CD8-positive, alpha-beta memory T cell (primary cell): ENCODE measurements around the gene MCM10. TPM values are rescaled to one million over a fixed set of nuclear protein-coding genes. Genes with fewer than 3 reads are reported as not detected.

Source experiments
- CTCF ChIA-PET: fragments of 350-600 bp; sonication (Branson Sonifier 250); formaldehyde crosslinking; loops from one replicate; lab custom pipeline; 2021; ENCODE audit warnings: antibody characterized with exemption; lab: Charles Lee
- POLR2A ChIA-PET: fragments of 350-600 bp; sonication (Branson Sonifier 250); formaldehyde crosslinking; loops from one replicate; lab custom pipeline; 2021; ENCODE audit warnings: antibody characterized with exemption; lab: Charles Lee
- DNase-seq, 5 donors: peaks; one replicate each; pipeline versions ENCODE4 v3.0.0 to v3.0.0-alpha.2; 2020 to 2022; ENCODE audit warnings: mixed read lengths in 1 of 5
- H3K27ac ChIP-seq: one replicate; pipeline ENCODE4 v1.7.0; 2013; ENCODE audit warnings: low read depth, mild to moderate bottlenecking, low read length, moderate library complexity
- H3K27me3 ChIP-seq: 2 replicates; pipeline ENCODE4 v1.7.0; 2013; ENCODE audit warnings: low read length, mild to moderate bottlenecking; ENCODE audit not compliant: insufficient read depth, poor library complexity, severe bottlenecking
- H3K36me3 ChIP-seq: 2 replicates; pipeline ENCODE4 v1.7.0; 2013; ENCODE audit warnings: mild to moderate bottlenecking, low read length, moderate library complexity; ENCODE audit not compliant: insufficient read depth
- H3K4me1 ChIP-seq: 2 replicates; pipeline ENCODE4 v1.7.0; 2013; ENCODE audit warnings: mild to moderate bottlenecking, low read length, moderate library complexity; ENCODE audit not compliant: insufficient read depth
- H3K4me3 ChIP-seq: 2 replicates; pipeline ENCODE4 v1.7.0; 2013; ENCODE audit warnings: mild to moderate bottlenecking, low read length
- H3K9me3 ChIP-seq: 2 replicates; pipeline ENCODE4 v1.7.0; 2013; ENCODE audit warnings: mild to moderate bottlenecking, low read length
- H3K27ac Mint-ChIP-seq, 8 donors: one replicate each; pipeline ENCODE4 v1.8.0; 2020 to 2021; ENCODE audit warnings: mixed read lengths in 8 of 8, mild to moderate bottlenecking in 6 of 8, inconsistent platforms in 3 of 8, moderate library complexity in 3 of 8
- H3K27me3 Mint-ChIP-seq, 2 donors: one replicate each; pipeline ENCODE4 v1.8.0; 2020 to 2021; ENCODE audit warnings: mixed read lengths in 2 of 2, mild to moderate bottlenecking in 1 of 2, moderate library complexity in 1 of 2
- H3K36me3 Mint-ChIP-seq, 3 donors: one replicate each; pipeline ENCODE4 v1.8.0; 2020 to 2021; ENCODE audit warnings: mixed read lengths in 3 of 3, inconsistent platforms in 1 of 3, mild to moderate bottlenecking in 1 of 3
- H3K4me1 Mint-ChIP-seq, 3 donors: one replicate each; pipeline ENCODE4 v1.8.0; 2020 to 2021; ENCODE audit warnings: mixed read lengths in 3 of 3, inconsistent platforms in 1 of 3, mild to moderate bottlenecking in 1 of 3
- H3K4me3 Mint-ChIP-seq, 7 donors: one replicate each; pipeline ENCODE4 v1.8.0; 2020 to 2021; ENCODE audit warnings: mixed read lengths in 7 of 7, mild to moderate bottlenecking in 6 of 7, moderate library complexity in 4 of 7, inconsistent platforms in 2 of 7
- H3K9me3 Mint-ChIP-seq, 5 donors: one replicate each; pipeline ENCODE4 v1.8.0; 2020 to 2022; ENCODE audit warnings: mixed read lengths in 5 of 5, mild to moderate bottlenecking in 3 of 5, moderate library complexity in 2 of 5, inconsistent platforms in 1 of 5
- polyA plus RNA-seq: library from polyadenylated mRNA; unstranded; fragments of 300-500 nt; fragmentation: Illumina TruSeq; gene quantifications from one replicate; pipeline ENCODE4 v1.2.3, GENCODE V29; 2021
- total RNA-seq, 2 experiments: library from RNA; stranded (reverse); gene quantifications; one replicate each; pipeline ENCODE4 v1.2.3, GENCODE V29; 2021

MCM10 gene
- 10 to 100 TPM; 71.3 to 73.1 TPM for total RNA-seq
- not detected for polyA plus RNA-seq

DNA sequence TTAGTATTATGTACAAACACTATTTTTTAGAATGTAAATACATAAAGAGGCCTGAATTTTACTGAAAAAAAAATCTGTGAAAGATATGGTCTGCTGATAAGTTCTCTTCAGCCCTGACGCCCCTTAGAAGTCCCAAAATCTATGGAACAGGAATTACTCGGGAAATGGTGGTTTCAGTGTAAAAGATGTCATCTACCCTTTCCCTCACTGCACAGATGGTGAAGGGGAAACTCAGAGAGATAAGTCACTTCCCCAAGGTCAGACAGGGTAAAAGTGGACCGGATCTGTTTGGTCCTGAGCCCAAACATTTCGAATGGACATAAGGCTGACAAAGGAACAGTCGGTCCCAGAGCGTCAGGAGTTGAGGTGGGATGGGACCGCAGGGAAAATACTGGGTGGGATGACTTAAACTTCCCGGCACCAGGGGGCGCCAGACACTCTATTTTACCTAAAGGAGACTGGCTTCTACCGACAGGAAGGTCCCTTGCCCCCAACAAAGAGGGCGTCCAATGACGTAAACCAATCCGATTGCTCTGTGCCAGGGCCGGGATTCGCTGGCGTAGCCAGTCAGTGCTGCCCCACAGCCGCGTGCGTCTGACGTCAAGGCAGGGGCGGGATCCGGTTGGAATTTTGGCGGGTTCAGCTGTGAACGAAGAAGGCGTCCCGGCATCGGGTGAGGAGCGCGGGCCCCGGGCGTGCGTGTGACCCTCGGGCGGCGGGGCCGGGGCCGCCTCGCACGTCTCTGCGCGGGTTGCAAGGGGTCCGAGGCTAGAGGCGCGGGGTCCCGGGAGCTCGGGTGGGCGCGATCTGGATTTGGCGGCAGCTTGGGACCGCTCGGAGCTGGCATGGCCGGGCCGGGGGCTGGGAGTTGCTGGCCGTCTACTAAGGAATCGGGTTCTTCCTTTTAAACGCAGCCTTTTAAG lies at the start of gene MCM10:
MCM10 (plus strand) TSS at position 625 of the 923 bp plus-strand sequence. CDS start 2,645 bp downstream, outside the sequence.
- Mint-ChIP-seq H3K36me3 (peaks cover 0 to 1% (median 0%) of the 10 kb centered on the region in 3 donors), H3K9me3 (no peaks in the 10 kb centered on the region), H3K27me3 (peaks cover 1 to 6% of the 10 kb centered on the region in 2 donors), H3K4me1 (peaks cover 14 to 24% (median 20%) of the 10 kb centered on the region in 3 donors), H3K27ac (peak within 1 kb of the TSS; percentile 15 to 93 (median 80)), H3K4me3 (peak within 1 kb of the TSS; percentile 78 to 92 (median 88))
- ChIA-PET CTCF (interaction anchor here (0.6 to 4.7 kb wide), 15 partner anchors 9 to 279 kb away, joined by 3 to 34 read pairs (median 3); partner anchors contain the start of gene OPTN), POLR2A (interaction anchor here (3.0 kb wide), 1 partner anchor 141 kb away, joined by 19 read pairs; no protein-coding TSS in a partner anchor)
- Histone ChIP-seq H3K27ac (peak within 1 kb of the TSS; percentile 33), H3K9me3 (no peaks in the 10 kb centered on the region), H3K4me3 (peak within 1 kb of the TSS; percentile 55), H3K36me3 (no peaks in the 10 kb centered on the region), H3K27me3 (no peaks in the 10 kb centered on the region), H3K4me1 (peaks cover 13% of the 10 kb centered on the region)
- peak; percentile 95 to 98 (median 97) for DNase-seq

DNA sequence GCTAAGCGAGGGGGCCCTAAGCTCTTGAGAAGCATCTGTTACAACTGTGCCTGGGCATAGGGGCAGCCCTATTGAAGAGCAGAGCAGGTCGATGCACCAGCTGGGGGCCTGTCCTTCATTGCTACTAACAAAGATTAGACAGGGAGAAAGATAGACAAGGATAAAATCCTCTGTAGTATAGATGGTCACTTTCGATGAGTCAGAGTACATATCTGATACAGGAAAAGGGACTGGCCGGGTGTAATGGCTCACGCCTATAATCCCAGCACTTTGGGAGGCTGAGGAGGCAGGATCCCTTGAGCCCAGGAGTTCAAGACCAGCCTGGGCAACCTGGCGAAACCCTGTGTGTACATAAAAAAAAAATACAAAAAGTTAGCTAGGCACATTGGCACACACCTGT lies 47.8 kb upstream of the MCM10 start:
- Histone ChIP-seq H3K9me3 (no peaks in the 10 kb centered on the region), H3K4me3 (no peak overlapping the region), H3K27me3 (no peaks in the 10 kb centered on the region), H3K27ac (no peak overlapping the region), H3K4me1 (peaks cover 14% of the 10 kb centered on the region), H3K36me3 (peaks cover 23% of the 10 kb centered on the region)
- ChIA-PET POLR2A (interaction anchor here (1.0 kb wide), 1 partner anchor 235 kb away, joined by 3 read pairs; no protein-coding TSS in a partner anchor), CTCF (interaction anchor here (1.6 to 1.7 kb wide), 2 partner anchors 14 to 16 kb away, joined by 6 to 7 read pairs; partner anchors contain the start of gene OPTN)
- peaks cover 5 to 77% (median 27%) of the 10 kb centered on the region in 3 donors for H3K36me3 Mint-ChIP-seq
- peak overlapping the region in 2 of 8 donors; percentile 37 to 40 for H3K27ac Mint-ChIP-seq
- H3K9me3 Mint-ChIP-seq = no peaks in the 10 kb centered on the region
- H3K4me1 Mint-ChIP-seq = peaks cover 45 to 53% (median 51%) of the 10 kb centered on the region in 3 donors
- no peak overlapping the region for H3K4me3 Mint-ChIP-seq
- DNase-seq = no peak
- no peaks in the 10 kb centered on the region for H3K27me3 Mint-ChIP-seq

DNA sequence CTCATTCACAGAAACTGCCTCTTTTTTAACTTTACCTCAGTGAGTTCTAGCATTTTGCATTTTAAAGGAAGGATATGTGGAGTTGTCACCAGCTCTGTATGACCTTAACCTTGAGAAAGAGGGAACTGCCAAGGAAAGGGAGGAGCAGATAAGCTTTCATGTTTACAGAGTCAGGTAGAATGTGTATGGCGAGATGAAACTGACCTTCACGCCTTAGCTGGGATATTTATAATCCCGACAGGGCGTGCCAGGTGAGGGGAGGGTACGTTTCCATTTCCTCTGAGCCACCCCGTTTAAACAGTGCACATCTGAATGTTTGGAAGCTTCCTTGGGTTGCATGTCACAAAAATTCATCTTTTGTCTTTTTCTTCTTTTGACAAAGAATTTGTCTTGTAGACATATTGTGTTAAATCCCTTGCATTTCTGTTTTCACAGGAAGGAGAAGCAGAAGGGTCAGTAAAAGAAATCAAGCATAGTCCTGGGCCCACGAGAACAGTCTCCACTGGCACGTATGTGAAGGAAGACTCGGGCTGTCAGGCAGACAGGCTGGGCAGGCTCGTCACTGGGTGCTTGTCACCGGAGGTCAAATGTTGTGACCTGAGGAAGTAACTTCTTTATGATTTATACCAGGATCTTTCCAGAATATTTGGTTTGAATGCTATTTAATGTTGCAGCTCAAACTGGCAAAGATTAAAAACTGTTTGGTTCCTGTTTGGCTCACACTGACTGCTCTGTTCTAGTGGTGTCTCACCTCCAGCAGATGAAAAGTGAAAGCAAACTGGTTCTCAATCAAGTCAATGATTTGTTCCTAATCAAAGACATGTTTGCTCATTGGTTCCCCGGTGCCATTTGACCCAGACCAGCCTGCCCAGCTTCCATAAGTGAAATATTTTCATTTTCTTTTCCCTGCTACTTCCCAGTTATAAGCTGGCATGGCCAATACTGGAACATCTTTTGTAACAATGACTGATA lies 45.2 kb upstream of the MCM10 start:
- Mint-ChIP-seq H3K9me3 (no peaks in the 10 kb centered on the region), H3K4me3 (peak overlapping the region; percentile 37 to 87 (median 81)), H3K36me3 (peaks cover 16 to 77% (median 35%) of the 10 kb centered on the region in 3 donors), H3K27me3 (no peaks in the 10 kb centered on the region), H3K4me1 (peaks cover 24 to 46% (median 38%) of the 10 kb centered on the region in 3 donors), H3K27ac (peak overlapping the region; percentile 76 to 98 (median 92))
- ChIA-PET POLR2A (interaction anchor here (1.0 kb wide), 1 partner anchor 16 kb away, joined by 4 read pairs; the partner anchor contains the start of gene OPTN), CTCF (interaction anchor here (1.1 kb wide), 1 partner anchor 8 kb away, joined by 3 read pairs; no protein-coding TSS in a partner anchor)
- peak overlapping the region; percentile 8 for H3K27ac ChIP-seq
- H3K27me3 ChIP-seq = no peaks in the 10 kb centered on the region
- H3K4me3 ChIP-seq = no peak overlapping the region
- H3K9me3 ChIP-seq = no peaks in the 10 kb centered on the region
- peak in 3 of 5 donors; percentile 10 to 56 (median 12) for DNase-seq
- peaks cover 32% of the 10 kb centered on the region for H3K36me3 ChIP-seq
- no peaks in the 10 kb centered on the region for H3K4me1 ChIP-seq

DNA sequence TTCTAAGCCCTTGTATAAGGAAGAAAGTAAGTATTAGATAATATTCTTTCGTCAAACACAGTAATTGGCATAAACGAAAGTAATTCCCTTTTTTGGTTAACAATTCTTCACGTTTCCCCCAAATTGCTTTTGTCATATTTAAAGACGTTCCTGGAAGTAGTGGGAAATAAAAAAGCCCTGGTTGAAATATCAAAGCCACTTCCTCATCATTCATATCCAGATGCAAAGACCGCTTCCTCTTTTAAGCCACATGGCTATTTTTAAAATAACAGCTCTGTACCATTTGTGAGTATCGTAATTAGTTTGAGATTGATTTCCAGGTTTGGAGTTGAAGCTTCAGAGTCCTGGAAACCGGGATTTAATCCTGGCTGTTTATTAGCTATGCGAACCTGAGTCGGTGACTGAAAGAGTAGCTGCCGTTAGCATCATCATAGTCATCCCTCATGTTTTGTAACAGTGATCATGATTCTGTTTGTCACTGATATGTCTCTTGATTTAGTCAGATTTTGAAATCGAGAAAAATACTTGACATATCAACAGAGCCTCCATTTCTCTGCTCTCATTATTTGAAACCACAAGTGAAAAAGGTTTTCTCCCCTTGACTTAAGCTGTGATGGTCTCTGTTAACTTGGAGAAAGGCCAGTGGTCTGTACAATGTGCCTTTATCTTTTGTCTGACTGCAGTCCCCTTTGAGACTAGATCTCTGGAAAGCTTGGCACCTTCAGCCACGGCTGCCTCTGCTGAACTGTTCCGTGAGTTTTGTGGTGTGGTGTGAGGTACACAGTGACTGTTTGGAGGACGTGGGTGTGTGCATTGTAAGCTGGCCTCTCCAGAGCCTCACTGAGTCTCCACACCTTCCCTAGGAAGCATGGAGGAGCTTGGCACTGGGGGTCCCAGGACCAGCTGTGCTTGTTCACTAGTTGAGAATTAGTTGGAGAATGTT lies 43.2 kb upstream of the MCM10 start:
- H3K4me3 ChIP-seq = no peak overlapping the region
- POLR2A ChIA-PET = no interaction called here
- H3K27me3 ChIP-seq = no peaks in the 10 kb centered on the region
- CTCF ChIA-PET = interaction anchor here (0.7 to 1.5 kb wide), 3 partner anchors 9 to 25 kb away, joined by 3 read pairs; no protein-coding TSS in a partner anchor
- peaks cover 38% of the 10 kb centered on the region for H3K36me3 ChIP-seq
- DNase-seq = peak in 1 of 5 donors; percentile 4
- H3K4me1 Mint-ChIP-seq = peaks cover 29 to 45% (median 43%) of the 10 kb centered on the region in 3 donors
- H3K27me3 Mint-ChIP-seq = no peaks in the 10 kb centered on the region
- H3K27ac ChIP-seq = no peak overlapping the region
- no peaks in the 10 kb centered on the region for H3K9me3 ChIP-seq
- H3K4me1 ChIP-seq = no peaks in the 10 kb centered on the region
- peak overlapping the region in 4 of 7 donors; percentile 46 to 80 (median 64) for H3K4me3 Mint-ChIP-seq
- no peaks in the 10 kb centered on the region for H3K9me3 Mint-ChIP-seq
- H3K36me3 Mint-ChIP-seq = peaks cover 21 to 81% (median 46%) of the 10 kb centered on the region in 3 donors
- H3K27ac Mint-ChIP-seq = peak overlapping the region in 7 of 8 donors; percentile 24 to 80 (median 64)

DNA sequence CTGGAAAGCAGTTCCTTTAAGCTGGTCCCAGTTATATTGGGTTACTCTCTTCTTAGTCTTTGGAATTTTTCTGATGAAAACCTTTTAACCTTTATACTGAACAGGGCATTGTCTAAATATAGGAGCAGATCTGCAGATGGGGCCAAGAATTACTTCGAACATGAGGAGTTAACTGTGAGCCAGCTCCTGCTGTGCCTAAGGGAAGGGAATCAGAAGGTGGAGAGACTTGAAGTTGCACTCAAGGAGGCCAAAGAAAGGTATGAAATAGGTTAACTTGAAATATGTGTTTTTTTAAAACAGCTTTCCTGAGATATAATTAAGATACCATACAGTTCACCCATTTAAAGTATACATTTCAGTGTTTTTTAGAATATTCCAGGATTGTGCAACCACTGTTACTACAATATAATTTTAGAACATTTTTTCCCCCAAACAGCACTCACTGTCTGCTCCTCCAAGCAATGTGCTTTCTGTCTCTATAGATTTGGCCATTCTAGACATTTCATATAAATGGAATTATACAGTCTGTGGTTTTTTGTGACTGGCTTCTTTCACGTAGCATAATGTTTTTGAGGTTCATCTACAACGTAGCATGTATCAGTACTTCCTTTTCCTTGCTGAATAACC lies 42.5 kb upstream of the MCM10 start:
- Mint-ChIP-seq H3K9me3 (no peaks in the 10 kb centered on the region), H3K27me3 (no peaks in the 10 kb centered on the region), H3K4me1 (peaks cover 29 to 45% (median 43%) of the 10 kb centered on the region in 3 donors), H3K27ac (peak overlapping the region in 6 of 8 donors; percentile 18 to 80 (median 66)), H3K36me3 (peaks cover 21 to 81% (median 54%) of the 10 kb centered on the region in 3 donors), H3K4me3 (peak overlapping the region in 1 of 7 donors; percentile 60)
- H3K27me3 ChIP-seq = no peaks in the 10 kb centered on the region
- no peaks in the 10 kb centered on the region for H3K9me3 ChIP-seq
- H3K4me3 ChIP-seq = no peak overlapping the region
- no peaks in the 10 kb centered on the region for H3K4me1 ChIP-seq
- CTCF ChIA-PET = interaction anchor here (0.7 to 1.3 kb wide), 2 partner anchors 10 to 25 kb away, joined by 3 read pairs; no protein-coding TSS in a partner anchor
- DNase-seq = no peak
- H3K27ac ChIP-seq = no peak overlapping the region
- POLR2A ChIA-PET = no interaction called here
- peaks cover 46% of the 10 kb centered on the region for H3K36me3 ChIP-seq

DNA sequence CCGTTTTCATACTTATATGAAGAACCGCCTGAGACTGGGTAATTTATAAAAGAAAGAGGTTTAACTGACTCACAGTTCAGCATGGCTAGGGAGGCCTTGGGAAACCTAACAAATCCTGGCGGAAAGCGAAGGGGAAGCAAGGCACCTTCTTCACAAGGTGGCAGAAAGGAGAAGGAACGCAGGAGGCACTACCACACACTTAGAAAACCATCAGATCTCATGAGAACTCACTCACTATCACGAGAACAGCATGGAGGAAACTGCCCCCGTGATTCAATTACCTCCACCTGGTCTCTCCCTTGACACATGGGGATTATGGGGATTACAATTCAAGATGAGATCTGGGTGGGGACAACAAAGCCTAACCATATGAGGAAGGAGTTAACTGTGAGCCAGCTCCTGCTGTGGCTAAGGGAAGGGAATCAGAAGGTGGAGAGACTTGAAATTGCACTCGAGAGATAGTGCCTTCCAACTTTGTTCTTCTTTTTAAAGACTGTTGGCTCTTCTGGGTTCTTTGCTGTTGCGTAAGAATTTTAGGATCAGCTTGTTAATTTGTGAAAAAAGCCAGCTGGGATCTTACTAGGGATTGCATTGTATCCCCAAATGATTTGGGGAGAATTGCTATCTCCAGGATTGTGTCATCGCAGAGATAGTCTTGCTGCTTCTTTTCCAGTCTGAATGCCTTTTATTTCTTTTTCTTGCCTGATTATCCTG lies 40.4 kb upstream of the MCM10 start:
- no peak overlapping the region for H3K27ac ChIP-seq
- Mint-ChIP-seq H3K4me1 (peaks cover 25 to 39% (median 33%) of the 10 kb centered on the region in 3 donors), H3K36me3 (peaks cover 24 to 91% (median 60%) of the 10 kb centered on the region in 3 donors), H3K9me3 (no peaks in the 10 kb centered on the region), H3K27me3 (no peaks in the 10 kb centered on the region), H3K27ac (peak overlapping the region in 2 of 8 donors; percentile 19 to 73), H3K4me3 (no peak overlapping the region)
- H3K4me1 ChIP-seq = no peaks in the 10 kb centered on the region
- H3K9me3 ChIP-seq = no peaks in the 10 kb centered on the region
- ChIA-PET POLR2A (no interaction called here), CTCF (interaction anchor here (0.7 to 1.4 kb wide), 2 partner anchors 13 to 21 kb away, joined by 3 to 4 read pairs; partner anchors contain the start of gene OPTN)
- H3K36me3 ChIP-seq = peaks cover 45% of the 10 kb centered on the region
- DNase-seq = no peak
- H3K4me3 ChIP-seq = no peak overlapping the region
- no peaks in the 10 kb centered on the region for H3K27me3 ChIP-seq
